GM04504 (cell line): ENCODE data around the gene MYO9B.

Source experiments
- DNase-seq: peaks from one replicate; pipeline ENCODE4 v3.0.0-alpha.2; 2012; ENCODE audit warnings: low read depth

The MYO9B gene, protein sequence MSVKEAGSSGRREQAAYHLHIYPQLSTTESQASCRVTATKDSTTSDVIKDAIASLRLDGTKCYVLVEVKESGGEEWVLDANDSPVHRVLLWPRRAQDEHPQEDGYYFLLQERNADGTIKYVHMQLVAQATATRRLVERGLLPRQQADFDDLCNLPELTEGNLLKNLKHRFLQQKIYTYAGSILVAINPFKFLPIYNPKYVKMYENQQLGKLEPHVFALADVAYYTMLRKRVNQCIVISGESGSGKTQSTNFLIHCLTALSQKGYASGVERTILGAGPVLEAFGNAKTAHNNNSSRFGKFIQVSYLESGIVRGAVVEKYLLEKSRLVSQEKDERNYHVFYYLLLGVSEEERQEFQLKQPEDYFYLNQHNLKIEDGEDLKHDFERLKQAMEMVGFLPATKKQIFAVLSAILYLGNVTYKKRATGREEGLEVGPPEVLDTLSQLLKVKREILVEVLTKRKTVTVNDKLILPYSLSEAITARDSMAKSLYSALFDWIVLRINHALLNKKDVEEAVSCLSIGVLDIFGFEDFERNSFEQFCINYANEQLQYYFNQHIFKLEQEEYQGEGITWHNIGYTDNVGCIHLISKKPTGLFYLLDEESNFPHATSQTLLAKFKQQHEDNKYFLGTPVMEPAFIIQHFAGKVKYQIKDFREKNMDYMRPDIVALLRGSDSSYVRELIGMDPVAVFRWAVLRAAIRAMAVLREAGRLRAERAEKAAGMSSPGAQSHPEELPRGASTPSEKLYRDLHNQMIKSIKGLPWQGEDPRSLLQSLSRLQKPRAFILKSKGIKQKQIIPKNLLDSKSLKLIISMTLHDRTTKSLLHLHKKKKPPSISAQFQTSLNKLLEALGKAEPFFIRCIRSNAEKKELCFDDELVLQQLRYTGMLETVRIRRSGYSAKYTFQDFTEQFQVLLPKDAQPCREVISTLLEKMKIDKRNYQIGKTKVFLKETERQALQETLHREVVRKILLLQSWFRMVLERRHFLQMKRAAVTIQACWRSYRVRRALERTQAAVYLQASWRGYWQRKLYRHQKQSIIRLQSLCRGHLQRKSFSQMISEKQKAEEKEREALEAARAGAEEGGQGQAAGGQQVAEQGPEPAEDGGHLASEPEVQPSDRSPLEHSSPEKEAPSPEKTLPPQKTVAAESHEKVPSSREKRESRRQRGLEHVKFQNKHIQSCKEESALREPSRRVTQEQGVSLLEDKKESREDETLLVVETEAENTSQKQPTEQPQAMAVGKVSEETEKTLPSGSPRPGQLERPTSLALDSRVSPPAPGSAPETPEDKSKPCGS (N-terminal part only)

DNA sequence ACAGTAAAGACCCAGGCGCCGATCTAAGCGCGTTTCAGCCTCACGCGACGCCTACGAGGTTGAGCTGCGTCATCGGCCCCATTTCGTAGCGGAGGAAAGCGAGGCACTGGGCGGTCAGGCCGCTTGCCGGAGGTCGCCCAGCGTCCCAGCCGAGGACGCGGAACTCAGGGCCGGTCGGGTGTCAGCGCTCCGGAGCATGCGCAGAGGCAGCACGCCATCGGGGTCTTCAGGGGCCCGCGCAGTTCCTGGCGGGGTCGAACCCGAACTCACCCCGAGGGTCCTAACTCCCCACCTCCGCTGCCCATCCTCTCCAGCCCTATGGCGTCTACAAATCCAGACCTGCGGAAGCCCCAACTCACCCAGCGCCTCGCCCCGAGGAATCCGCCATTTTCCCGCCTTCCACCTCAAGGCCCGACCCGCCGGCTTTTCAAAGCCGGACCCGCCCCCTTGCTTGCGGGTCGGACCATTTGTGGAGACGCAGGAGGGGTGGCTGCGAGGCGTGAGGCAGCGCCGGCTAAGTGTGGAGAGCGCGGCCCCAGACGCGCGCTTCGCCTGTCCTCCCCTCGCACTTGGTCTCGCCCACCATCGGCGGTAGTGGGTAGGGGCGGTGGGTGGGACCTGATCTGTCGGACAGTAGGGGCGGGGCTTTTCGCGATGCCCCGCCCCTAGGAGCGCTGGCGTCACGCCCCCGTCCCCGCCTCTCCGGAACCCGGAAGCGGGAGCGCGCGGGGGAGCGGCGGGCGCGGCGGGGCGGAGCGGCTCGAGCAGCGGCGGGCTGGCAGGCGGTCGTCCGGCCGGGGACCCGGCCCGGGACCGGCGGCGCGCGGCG lies at the start of gene MYO9B, which contains the start of gene HAUS8:
Gene MYO9B, plus strand, starts transcription at position 743 of the 829 bp plus-strand sequence. CDS start 25,941 bp downstream, outside the sequence.
Gene HAUS8, minus strand, starts transcription at position 418 of the 829 bp plus-strand sequence. Its CDS starts 30 bp downstream, at position 388.
- DNase-seq = peak; percentile 99

DNA sequence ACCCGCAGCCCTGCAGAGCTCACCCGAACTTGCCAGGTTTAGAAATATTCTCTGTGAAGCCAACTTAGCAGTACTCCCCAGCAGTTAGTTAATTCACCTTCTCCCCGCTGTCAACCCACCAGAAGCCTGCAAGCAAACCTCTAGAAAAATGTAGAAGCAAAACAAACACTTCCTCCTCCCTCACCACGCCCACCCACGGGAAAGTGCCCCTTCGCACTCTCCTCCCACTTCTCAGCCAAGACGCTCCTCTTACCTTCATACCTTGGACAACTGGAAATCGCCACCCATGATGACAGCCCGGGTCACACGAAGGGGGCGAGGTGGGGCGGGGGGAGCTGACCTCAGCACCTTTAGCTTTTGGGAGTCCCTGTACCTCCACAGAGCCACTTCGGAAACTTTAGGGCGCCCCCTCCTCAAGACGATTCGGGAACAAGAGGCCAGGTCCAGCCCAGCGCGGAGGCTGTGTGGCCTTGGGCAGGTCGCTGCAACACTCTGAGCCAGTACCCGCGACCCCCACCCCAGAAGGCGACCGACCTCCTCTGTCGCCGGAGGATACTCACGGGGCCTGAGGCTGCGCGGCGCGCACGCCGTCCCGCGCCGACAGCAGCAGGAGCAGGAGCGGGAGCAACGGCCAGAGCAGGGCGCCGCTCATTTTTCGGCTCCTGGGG lies 49.5 kb upstream of the MYO9B start:
- DNase-seq = no peak

DNA sequence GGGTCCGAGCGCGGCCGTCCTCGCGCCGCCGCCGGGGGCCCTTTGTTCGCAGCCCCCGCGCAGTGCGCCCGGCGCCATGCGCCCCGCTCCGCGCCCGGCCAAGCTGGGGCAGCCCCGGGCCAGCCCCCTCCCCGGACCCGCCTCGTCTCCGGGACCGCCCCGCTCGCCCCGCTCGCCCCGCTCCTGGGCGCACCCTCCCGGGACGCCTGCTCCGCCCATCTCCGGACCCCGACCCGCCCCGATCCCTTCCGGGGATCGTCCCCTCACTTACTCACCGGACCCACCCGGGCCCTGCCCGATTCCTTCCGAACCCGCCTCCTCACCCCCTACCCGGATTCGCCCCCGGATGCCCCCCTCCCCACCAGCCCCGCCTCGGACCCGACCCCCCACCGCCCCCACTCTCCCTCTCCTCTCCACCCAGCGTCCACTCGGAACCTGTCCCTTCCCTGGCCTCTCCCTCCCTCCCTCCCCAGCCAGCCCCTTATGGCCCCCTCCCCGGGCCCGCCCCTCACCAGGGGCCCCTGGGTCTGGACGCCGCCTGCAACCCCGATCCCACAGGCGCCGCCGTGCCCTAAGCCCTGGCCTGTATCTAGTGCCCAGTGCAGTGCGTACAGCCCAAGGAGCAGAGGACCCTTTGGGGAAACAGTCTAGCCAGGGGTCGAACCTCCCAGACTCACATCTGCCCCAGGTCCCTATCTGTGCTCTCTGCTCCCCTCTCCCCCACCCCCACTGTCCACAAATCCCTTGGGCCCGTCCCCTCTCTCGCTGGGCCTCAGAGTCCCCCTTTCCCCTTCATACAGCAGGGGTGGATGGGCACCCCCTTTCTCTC lies 48.7 kb upstream of the MYO9B start, which contains the start of gene CPAMD8:
Gene CPAMD8, minus strand, starts transcription at position 105 of the 829 bp plus-strand sequence. CDS start 168 bp downstream, outside the sequence.
- no peak for DNase-seq

DNA sequence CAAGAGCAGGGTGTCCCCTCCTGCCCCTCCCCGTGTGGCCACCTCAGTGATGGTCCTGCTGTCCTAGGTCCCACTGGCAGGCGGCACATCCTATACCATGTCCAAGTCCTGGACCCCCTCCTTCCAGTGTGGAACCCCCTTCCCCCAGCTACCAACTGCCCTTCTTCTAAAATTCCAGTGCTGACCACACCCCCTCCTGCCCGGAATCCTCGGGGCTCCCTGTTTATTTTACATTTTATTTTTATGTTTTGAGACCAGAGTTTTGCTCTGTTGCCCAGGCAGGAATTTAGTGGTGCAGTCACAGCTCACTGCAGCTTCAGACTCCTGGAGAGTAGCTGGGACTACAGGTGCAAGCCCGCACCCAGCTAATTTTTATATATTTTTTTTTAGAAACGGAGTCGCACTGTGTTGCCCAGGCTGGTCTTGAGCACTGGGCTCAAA lies 48.0 kb upstream of the MYO9B start:
- DNase-seq = no peak

DNA sequence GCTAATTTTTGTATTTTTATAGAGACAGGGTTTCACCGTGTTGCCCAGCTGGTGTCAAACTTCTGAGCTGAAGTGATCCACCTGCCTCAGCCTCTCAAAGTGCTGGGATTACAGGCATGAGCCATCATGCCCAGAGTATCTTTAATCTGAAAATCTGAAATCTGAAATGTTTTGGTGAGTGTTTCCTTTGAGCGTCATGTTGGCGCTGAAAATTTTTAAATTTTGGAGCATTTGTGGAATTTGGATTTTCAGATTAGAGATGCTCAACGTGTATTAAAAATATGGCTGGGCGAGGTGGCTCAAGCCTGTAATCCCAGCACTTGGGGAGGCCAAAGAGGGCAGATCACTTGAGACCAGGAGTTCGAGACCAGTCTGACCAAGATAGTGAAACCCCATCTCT lies 43.8 kb upstream of the MYO9B start:
- DNase-seq = no peak

DNA sequence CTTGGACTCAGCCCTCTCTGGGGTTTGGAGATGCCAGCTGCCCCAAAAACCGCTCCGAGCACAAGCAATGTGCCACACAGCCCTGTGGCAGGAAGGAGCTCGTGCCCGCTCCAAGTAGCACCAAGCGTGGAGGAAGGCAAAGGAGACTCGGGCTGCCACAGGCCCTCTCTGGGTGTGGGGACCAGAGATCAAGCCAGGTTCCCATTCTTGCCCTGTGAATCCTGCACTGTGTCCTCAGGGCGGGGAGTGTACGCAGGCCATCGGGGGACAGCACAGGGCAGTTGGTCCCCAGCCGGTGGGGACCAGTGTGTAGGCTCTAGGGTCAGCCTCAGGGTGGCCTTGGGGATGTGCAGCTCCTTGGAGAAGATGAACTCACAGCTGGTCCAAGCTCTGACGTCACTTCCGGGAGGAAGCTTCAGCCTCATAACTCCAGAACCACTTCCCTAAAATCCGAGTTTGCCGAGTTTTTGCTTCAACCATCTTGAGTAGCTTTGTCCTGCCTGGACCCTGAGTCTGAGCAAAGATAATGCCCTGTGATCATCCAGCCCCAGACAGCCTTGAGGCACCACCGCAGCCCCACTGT lies 39.6 kb upstream of the MYO9B start:
- DNase-seq = no peak

DNA sequence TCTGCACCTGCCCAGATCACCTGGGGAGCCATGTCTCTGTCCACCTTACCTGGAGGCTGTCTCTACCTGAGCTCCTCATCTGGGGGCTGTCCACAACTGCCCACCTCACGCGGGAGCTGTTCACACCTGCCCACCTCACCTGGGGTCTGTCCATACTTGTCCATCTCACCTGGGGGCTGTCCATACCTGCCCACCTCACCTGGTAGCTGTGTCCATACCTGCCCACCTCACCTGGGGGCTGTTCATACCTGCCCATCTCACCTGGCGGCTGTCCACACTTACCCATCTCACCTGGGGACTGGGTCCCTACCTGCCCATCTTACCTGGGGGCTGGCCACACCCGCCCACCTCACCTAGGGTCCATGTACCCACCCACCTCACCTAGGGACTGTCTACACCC lies 38.9 kb upstream of the MYO9B start:
- DNase-seq = no peak

DNA sequence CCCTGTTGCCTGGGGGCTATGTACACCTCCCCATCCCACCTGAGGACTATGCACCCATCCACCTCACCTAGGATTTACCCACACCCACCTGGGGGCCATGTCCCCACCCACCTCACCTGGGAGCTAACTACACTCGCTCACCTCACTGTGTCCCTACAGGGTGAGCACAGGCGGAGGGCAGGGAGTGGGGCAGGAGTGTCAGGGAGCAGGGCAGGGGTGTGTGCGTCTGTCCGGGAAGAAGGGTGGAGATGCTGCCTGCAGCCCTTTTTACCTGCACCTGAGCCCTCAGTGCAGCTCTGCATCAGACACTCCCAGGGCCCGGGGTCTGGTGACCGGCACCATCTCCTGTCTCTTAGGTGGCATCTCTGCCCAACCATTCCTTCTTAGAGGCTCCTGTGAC lies 38.4 kb upstream of the MYO9B start:
- DNase-seq = no peak

DNA sequence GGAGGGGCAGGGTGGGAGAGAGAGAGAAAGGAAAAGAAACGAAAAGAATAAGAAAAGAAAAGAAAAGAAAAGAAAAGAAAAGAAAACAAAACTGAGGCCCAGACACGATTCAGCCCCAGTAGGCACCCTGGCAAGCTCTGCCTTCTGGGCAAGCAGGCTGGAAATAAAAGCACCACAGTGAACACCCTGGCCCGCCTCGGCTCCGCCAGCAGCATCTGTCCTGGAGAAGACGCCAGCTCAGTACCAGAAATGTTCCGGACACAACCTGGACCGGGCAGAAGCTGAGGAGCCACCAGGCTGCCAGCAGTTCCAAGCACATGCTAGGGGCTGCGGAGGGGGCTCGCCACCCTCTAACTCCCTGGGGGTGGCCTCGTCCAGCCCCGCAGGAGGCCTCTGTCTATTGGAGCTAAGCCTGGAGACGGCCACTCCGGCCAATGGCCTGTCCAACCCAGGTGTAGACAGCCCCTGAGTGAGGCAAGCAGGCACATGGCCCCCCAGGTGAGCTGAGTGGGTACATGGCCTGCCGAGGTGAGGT lies 37.5 kb upstream of the MYO9B start:
- no peak for DNase-seq

DNA sequence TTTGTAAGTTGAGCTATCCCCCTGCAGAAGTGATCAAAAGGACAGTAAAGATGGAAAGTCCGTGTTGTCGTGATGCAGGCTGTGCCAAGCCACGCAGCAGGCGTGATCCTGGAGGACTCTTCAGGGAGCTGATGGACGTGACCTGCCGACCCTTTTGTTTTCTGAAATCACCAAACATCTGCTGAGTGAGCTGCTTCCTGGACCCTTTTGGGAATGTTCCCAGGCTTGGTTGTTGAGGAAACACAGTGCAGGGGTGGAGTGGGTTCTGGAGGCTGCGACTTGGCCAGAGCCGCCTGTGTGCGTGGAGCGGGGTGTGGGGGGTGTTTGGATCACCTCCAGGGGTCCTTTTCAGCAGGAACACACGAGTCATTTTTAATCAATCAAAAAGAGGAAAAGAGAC lies 33.6 kb upstream of the MYO9B start:
- no peak for DNase-seq

DNA sequence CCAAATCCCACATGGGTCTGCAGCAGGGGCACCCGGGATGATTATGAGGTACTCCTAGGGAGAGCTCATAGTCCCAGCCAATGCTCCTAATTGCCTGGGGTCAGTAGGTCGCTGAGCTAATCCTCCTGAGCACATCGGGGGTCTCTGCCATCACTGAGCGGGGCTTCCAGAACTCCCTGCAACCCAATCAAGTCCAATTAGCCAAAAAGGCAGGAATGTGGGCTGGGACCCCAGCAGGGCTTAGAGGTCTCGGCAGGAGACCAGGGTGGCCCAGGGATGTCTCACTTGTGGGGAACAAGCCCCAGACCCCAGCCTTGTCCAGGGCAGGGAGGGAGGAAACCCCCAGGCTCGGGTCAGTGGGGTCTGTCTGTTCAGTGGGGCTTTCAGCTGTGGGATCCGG lies 31.8 kb upstream of the MYO9B start:
- DNase-seq = no peak

DNA sequence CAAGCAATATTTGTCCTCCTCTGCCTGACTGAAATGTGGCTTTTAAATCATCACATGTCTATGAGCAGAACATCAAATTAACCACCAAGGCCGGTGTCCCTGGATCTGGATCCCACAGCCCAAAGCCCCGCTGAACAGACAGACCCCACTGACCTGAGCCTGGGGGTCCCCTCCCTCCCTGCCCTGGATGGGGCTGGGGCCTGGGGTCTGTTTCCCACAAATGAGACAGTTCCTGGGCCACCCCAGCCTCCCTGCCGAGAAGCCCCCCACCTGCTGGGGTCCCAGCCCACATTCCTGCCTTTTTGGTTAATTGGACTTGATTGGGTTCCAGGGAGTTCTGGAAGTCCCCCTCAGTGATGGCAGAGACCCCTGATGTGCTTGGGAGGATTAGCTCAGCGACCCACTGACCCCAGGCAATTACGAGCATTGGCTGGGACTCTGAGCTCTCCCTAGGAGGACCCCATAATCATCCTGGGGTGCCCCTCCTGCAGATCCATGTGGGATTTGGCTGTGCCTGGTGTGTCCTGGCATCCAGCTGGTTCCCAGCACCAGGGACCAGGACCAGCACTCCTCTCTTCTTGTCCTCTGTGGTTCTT lies 29.6 kb upstream of the MYO9B start:
- DNase-seq = no peak

DNA sequence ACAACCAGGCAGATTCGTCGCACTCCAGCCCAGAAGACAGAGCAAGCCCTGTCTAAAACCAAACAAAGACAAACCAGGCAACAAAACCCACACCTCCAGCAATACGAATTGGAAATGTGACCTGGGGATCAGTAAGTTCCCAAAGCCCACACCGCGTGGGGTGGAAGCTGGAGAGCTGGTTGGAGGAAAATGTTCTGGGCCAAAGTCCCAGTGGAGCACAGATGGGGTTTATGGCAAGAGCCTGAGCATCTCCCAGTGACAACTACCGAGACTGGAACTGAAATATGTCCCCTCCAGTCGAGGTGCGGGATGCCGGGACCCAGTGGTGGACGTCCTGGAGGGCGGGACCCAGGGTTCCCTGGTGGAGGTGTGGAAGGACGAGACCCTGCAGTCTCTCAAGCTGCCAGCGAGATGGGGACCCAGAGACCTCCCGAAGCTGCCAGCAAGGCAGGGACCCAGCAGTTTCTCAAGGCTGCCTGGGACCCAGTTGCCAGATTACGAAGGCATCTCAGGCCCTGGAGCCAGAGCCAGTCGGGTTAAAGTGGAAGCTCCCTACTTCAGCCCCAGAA lies 26.6 kb upstream of the MYO9B start:
- no peak for DNase-seq

DNA sequence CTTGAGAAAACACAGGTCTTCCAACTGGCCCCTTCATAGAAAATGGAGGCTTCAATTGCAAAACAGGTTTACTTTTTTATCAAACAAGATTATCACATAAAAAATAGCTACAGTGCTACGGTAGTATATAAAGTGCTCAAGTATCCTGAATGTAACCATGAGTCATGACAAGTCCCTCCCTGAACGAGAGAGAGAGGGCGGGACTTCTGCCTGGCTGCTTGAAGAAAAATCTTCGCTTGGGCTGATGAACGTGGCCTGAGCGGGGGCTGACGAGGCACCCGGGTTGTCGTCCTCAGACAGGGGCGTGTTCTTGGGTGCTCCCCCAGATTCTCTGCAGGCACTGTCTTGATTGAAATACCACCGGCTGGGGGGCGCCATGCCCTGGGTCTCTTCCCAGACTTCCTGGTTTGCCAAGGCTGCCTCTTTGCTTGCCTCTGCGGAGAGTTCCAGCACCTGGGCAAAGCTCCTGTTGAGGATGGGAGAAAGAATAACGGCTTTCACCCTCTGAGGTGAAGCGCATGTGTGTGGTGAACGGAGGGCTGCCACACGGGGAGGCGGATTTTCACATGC lies 25.8 kb upstream of the MYO9B start:
- no peak for DNase-seq

DNA sequence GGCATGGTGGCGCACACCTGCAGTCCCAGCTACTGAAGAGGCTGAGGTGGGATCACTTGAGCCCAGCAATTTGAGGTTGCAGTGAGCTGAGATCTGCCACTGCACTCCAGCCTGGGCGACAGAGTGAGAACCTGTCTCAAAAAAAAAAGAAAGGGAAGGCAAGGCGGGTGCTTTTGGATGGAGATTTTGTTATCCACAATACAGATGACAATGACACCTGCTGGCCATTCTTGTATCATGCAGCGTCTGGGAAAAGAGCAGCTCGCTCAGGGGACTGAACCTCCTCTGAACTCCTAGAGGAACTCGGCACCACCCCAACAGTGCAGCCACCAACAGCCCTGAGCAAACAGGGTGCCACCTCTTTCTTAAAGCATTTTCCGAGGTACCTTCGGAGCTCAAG lies 23.1 kb upstream of the MYO9B start:
- DNase-seq = no peak

DNA sequence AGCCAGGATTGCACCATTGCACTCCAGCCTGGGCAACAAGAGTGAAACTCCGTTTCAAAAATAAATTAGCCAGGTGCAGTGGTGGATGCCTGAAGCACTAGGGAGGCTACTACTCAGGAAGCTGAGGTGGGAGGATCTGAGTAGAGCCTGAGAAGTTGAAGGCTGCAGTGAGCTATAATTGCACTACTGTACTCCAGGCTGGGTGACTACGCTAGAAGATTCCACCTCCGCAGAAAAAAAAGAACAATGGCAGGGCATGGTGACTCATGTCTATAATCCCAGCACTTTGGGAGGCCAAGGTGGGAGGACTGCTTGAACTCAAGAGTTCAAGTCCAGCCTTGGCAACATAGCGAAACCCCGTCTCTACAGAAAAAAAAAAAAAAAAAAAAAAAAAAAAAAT lies 20.8 kb upstream of the MYO9B start:
- no peak for DNase-seq

DNA sequence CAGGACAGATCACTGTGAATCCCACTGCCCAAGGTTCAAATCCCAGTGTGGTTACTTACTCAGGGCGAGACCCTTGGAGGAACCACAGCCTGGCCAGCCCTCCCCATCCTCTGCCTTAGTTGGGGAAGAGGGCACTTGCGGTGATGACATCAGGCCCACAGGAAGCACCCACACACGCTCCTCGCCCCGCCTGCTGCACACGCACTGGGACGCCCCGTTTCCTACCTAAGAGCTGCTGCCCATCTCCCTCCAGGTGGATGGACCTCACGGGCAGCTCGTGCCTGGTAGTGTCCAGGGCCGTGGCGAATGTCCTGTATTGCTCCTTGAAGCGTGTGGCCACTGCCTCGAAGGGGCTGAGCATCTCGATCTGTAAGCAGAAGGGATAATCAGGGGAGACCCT lies 19.9 kb upstream of the MYO9B start:
- DNase-seq = no peak

DNA sequence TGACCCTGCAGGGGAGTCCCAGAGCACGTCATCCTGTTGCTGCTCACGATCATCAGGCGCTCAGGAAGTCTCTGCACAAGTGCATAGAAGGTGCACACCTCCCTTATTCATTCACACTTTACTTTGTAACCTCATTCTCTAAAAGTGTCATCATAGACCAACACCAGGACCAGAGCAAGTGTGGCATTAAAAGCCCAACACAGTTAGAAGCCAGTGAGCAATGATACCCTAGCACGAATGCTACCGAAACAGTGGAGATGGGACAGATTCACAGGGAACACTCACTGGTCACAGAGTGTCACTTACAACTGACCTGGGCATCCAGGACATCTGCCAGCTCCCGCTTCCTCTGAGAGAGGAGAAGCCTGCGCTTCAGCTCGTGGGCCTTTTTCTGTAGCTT lies 17.3 kb upstream of the MYO9B start:
- DNase-seq = no peak
